GM21619 (cell line): ENCODE data around the gene PTPRD.
A peak's percentile ranks its signal among the peaks of the same experiment; 100 is the strongest.
"Not testable (repeated sequence)": the region's sequence is repeated elsewhere in the genome, so short reads cannot be mapped to it uniquely, and the experiment has no call there.

ENCODE experiments used
- ATAC-seq: cut with Tn5 transposase; IDR thresholded peaks from one replicate; pipeline ENCODE4 v1.9.1; 2021; ENCODE audit not compliant: unreplicated experiment

Gene PTPRD

GRCh38 chr9:9996259-9996658 lies 616.5 kb downstream of the PTPRD start:
- no peak for ATAC-seq

GRCh38 chr9:9992936-9993335 lies 619.9 kb downstream of the PTPRD start:
- ATAC-seq, result no peak

GRCh38 chr9:9973062-9973461 lies 639.7 kb downstream of the PTPRD start:
- no peak for ATAC-seq

GRCh38 chr9:9970514-9970913 lies 642.3 kb downstream of the PTPRD start:
- ATAC-seq, result no peak

- ATAC-seq, result no peak
These were observed 649.0 kb downstream of the PTPRD start for GRCh38 chr9:9963841-9964240.

- no peak for ATAC-seq
These were observed 650.9 kb downstream of the PTPRD start for GRCh38 chr9:9961934-9962333.

GRCh38 chr9:9961487-9961886 lies 651.3 kb downstream of the PTPRD start:
- ATAC-seq, result no peak

GRCh38 chr9:9951556-9952160 lies 661.1 kb downstream of the PTPRD start:
- ATAC-seq, result no peak

GRCh38 chr9:9950813-9951212 lies 662.0 kb downstream of the PTPRD start:
- no peak for ATAC-seq

- ATAC-seq, result no peak
These were observed 662.8 kb downstream of the PTPRD start for GRCh38 chr9:9949978-9950377.

GRCh38 chr9:9949368-9949767 lies 663.4 kb downstream of the PTPRD start:
- ATAC-seq, result no peak

- ATAC-seq, result no peak
These were observed 666.8 kb downstream of the PTPRD start for GRCh38 chr9:9945966-9946365.

GRCh38 chr9:9942764-9943424 lies 669.9 kb downstream of the PTPRD start:
- ATAC-seq, result peak; percentile 76

- ATAC-seq, result no peak
These were observed 674.4 kb downstream of the PTPRD start for GRCh38 chr9:9938432-9938831.

GRCh38 chr9:9931464-9931863 lies 681.3 kb downstream of the PTPRD start:
- not testable (repeated sequence) for ATAC-seq

GRCh38 chr9:9924376-9924775 lies 688.4 kb downstream of the PTPRD start:
- peak; percentile 75 for ATAC-seq

- ATAC-seq, result no peak
These were observed 691.0 kb downstream of the PTPRD start for GRCh38 chr9:9921805-9922204.

- ATAC-seq, result no peak
These were observed 692.3 kb downstream of the PTPRD start for GRCh38 chr9:9920425-9921060.

- no peak for ATAC-seq
These were observed 693.5 kb downstream of the PTPRD start for GRCh38 chr9:9919174-9919775.

GRCh38 chr9:9917400-9917799 lies 695.4 kb downstream of the PTPRD start:
- no peak for ATAC-seq

GRCh38 chr9:9914174-9914573 lies 698.6 kb downstream of the PTPRD start:
- no peak for ATAC-seq

- ATAC-seq, result no peak
These were observed 699.4 kb downstream of the PTPRD start for GRCh38 chr9:9913276-9913832.
